ENCODE measurements around the gene PTGIS.

PTGIS gene

GRCh38 chr20:49462626-49463025, 105.3 kb downstream of the PTGIS start:
- no peak overlapping the region for H2AFZ ChIP-seq
- no peak overlapping the region for H3K27ac ChIP-seq

GRCh38 chr20:49461894-49462620, 105.9 kb downstream of the PTGIS start:
- H3K9ac ChIP-seq, result no peak overlapping the region
- TF ChIP-seq CTCF (IDR thresholded peaks at IDR 0.05), result no peak

More at GRCh38 chr20:49462626-49463025, 105.3 kb downstream of the PTGIS start:
- Histone ChIP-seq H3K9me3 (ENCODE audit: control insufficient read depth, low read length) (no peaks in the 10 kb centered on the region), H3K27me3 (ENCODE audit: control insufficient read depth, insufficient read depth, low read length) (no peaks in the 10 kb centered on the region), H3K4me3 (ENCODE audit: low read depth, low read length) (no peak overlapping the region), H3K79me2 (no peaks in the 10 kb centered on the region), H3K36me3 (ENCODE audit: control insufficient read depth, insufficient read depth, low read length) (no peaks in the 10 kb centered on the region), H3K4me2 (ENCODE audit: low read length) (no peak overlapping the region), H3K9ac (no peak overlapping the region), H3K4me1 (no peaks in the 10 kb centered on the region)
- TF ChIP-seq CTCF (IDR thresholded peaks at IDR 0.05), result no peak

DNA sequence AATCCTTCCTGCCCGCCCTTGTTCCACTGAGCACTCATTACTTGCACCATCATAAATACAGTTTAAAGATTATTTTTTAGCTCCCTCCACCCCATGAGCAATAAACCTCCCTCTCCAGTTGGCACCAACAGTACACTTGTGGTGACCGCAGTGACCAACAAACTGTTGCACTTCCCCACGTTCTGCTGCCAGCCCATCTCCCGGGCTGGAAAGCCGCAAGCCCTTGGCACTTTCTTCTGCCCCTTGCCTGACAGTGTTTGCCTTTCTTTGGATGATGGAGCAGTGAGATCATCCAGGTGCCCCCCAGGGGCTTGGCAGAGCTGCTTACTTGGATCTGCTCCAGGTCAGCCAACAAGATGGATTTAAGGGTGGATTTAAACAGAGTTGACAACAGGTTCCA, 107.0 kb downstream of the PTGIS start:
- Histone ChIP-seq H3K79me2 (no peaks in the 10 kb centered on the region), H2AFZ (no peak overlapping the region), H3K27ac (no peak overlapping the region), H3K4me2 (ENCODE audit: low read length) (no peak overlapping the region), H3K4me1 (no peaks in the 10 kb centered on the region), H3K9ac (no peak overlapping the region), H3K36me3 (ENCODE audit: control insufficient read depth, insufficient read depth, low read length) (no peaks in the 10 kb centered on the region), H3K4me3 (ENCODE audit: low read depth, low read length) (no peak overlapping the region), H3K27me3 (ENCODE audit: control insufficient read depth, insufficient read depth, low read length) (no peaks in the 10 kb centered on the region), H3K9me3 (ENCODE audit: control insufficient read depth, low read length) (no peaks in the 10 kb centered on the region)
- TF ChIP-seq CTCF (IDR thresholded peaks at IDR 0.05), result no peak

More at GRCh38 chr20:49461894-49462620, 105.9 kb downstream of the PTGIS start:
- H3K27ac ChIP-seq, result no peak overlapping the region
- H3K79me2 ChIP-seq, result no peaks in the 10 kb centered on the region
- H3K4me3 ChIP-seq (ENCODE audit: low read depth, low read length), result no peak overlapping the region
- H3K4me1 ChIP-seq, result no peaks in the 10 kb centered on the region
- no peak overlapping the region for H2AFZ ChIP-seq
- no peaks in the 10 kb centered on the region for H3K9me3 ChIP-seq (ENCODE audit: control insufficient read depth, low read length)
- no peaks in the 10 kb centered on the region for H3K36me3 ChIP-seq (ENCODE audit: control insufficient read depth, insufficient read depth, low read length)
- no peak overlapping the region for H3K4me2 ChIP-seq (ENCODE audit: low read length)
- no peaks in the 10 kb centered on the region for H3K27me3 ChIP-seq (ENCODE audit: control insufficient read depth, insufficient read depth, low read length)

- H3K27ac ChIP-seq, result no peak overlapping the region
Observed at GRCh38 chr20:49460131-49460530, 107.8 kb downstream of the PTGIS start.

More at GRCh38 chr20:49460131-49460530, 107.8 kb downstream of the PTGIS start:
- Histone ChIP-seq H3K36me3 (ENCODE audit: control insufficient read depth, insufficient read depth, low read length) (no peaks in the 10 kb centered on the region), H3K79me2 (no peaks in the 10 kb centered on the region), H3K9ac (no peak overlapping the region), H3K4me1 (no peaks in the 10 kb centered on the region), H3K4me3 (ENCODE audit: low read depth, low read length) (no peak overlapping the region), H3K4me2 (ENCODE audit: low read length) (no peak overlapping the region), H3K27me3 (ENCODE audit: control insufficient read depth, insufficient read depth, low read length) (no peaks in the 10 kb centered on the region), H3K9me3 (ENCODE audit: control insufficient read depth, low read length) (no peaks in the 10 kb centered on the region), H2AFZ (no peak overlapping the region)
- no peak for TF ChIP-seq CTCF (IDR thresholded peaks at IDR 0.05)

Measured in parathyroid adenoma (tissue), 2 donors.